Esophagus muscularis mucosa (tissue), 4 donors: Measurements from ENCODE around the gene NEMP2. TPM values are rescaled to one million over a fixed set of nuclear protein-coding genes. Genes with fewer than 3 reads are reported as not detected.
"Not testable (repeated sequence)": the region's sequence is repeated elsewhere in the genome, so short reads cannot be mapped to it uniquely, and the experiment has no call there.

Experiments
- DNase-seq: peaks from one replicate; pipeline ENCODE4 v3.0.0-alpha.2; 2017; ENCODE audit errors: extremely low spot score
- H3K27ac ChIP-seq, 4 donors: fragments of 200-600 bp; sonication (generic); replicated peaks in 1 of 4; 1 replicate in 3 of 4; 2 replicates in 1 of 4; pipeline ENCODE4 v1.5.1; 2016 to 2019; ENCODE audit warnings: mild to moderate bottlenecking in 1 of 4
- H3K27me3 ChIP-seq, 4 donors: fragments of 200-600 bp; sonication (generic); one replicate each; pipeline versions ENCODE4 v1.5.1 to v1.6.0; 2016 to 2019
- H3K36me3 ChIP-seq, 4 donors: fragments of 200-600 bp; sonication (generic); one replicate each; pipeline ENCODE4 v1.5.1; 2016 to 2019
- H3K4me1 ChIP-seq, 4 donors: fragments of 200-600 bp; sonication (generic); one replicate each; pipeline ENCODE4 v1.5.1; 2016 to 2019
- H3K4me3 ChIP-seq, 4 donors: fragments of 200-600 bp; sonication (generic); 1 replicate in 2 of 4; 2 replicates in 2 of 4; pipeline ENCODE4 v1.5.1; 2016 to 2019; ENCODE audit warnings: mild to moderate bottlenecking in 4 of 4, moderate library complexity in 1 of 4
- H3K9me3 ChIP-seq, 4 donors: fragments of 200-600 bp; sonication (generic); 1 replicate in 3 of 4; 2 replicates in 1 of 4; pipeline ENCODE4 v1.5.1; 2016 to 2019
- EP300 ChIP-seq: sonication (generic); formaldehyde crosslinking; IDR thresholded peaks from one replicate; pipeline ENCODE4 v1.6.1; 2017; ENCODE audit warnings: antibody characterized with exemption
- POLR2A ChIP-seq: fragments of 450-650 bp; IDR thresholded peaks from one replicate; pipeline ENCODE4 v1.6.1; 2017; ENCODE audit warnings: antibody characterized with exemption, moderate library complexity, mild to moderate bottlenecking, low read depth
- POLR2AphosphoS5 ChIP-seq, 2 donors: sonication (generic); formaldehyde crosslinking; IDR thresholded peaks; one replicate each; pipeline ENCODE4 v1.6.1; 2017; ENCODE audit warnings: antibody characterized with exemption in 2 of 2
- WGBS: methylation state at CpG from one replicate; pipeline ENCODE4 v1.1.5; 2018; 5-methylcytosine and 5-hydroxymethylcytosine counted together
- intact Hi-C: fragments of 100-400 bp; cut with DNase I; formaldehyde crosslinking; loops from one replicate; pipeline ENCODE4 v1.15.1; 2023
- total RNA-seq, 4 donors: library from RNA; depleted of rRNA; stranded (reverse); fragments of >200 nt; gene quantifications; one replicate each; pipeline versions ENCODE4 v1.1.0 to v1.2.1, GENCODE V29; 2016
- TF ChIP-seq, protein P1 (sequence below), 3 experiments: fragments of 200-600 bp in 2 of 3; fragments of 450-650 bp in 1 of 3; sonication (generic) in 2 of 3; IDR thresholded peaks; one replicate each; pipeline ENCODE4 v1.5.1; 2017 to 2019; ENCODE audit warnings: antibody characterized with exemption in 3 of 3, mild to moderate bottlenecking in 2 of 3, moderate library complexity in 1 of 3

Gene NEMP2
- total RNA-seq, 4 donors from 2014 or later: 2.5 to 5.7 (median 4.3) TPM

DNA sequence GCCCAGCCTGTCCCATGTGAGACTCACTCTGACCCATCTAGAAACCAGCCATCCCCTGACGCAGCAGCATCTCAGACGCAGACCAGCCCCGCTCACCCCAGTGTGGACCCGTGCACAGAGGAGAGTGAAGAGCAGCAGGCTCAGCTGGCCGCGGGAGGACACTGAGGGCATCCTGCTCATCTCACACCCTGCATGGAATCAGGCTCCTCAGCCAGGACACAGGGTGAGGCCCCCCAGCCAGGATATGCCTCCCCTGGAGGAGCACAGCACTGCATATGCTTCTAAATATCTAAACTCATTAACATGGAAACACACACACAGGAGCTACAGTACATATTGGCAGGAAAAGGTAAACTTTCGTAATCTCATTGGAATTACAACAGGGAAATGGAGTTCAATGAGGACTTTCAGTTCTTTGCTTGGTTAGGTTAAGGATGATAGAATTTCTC, 34.4 kb downstream of the NEMP2 start:
- TF ChIP-seq POLR2A (no peak), POLR2AphosphoS5 (IDR thresholded peaks at IDR 0.05) (no peak), EP300 (no peak)
- TF ChIP-seq, protein P1, sequence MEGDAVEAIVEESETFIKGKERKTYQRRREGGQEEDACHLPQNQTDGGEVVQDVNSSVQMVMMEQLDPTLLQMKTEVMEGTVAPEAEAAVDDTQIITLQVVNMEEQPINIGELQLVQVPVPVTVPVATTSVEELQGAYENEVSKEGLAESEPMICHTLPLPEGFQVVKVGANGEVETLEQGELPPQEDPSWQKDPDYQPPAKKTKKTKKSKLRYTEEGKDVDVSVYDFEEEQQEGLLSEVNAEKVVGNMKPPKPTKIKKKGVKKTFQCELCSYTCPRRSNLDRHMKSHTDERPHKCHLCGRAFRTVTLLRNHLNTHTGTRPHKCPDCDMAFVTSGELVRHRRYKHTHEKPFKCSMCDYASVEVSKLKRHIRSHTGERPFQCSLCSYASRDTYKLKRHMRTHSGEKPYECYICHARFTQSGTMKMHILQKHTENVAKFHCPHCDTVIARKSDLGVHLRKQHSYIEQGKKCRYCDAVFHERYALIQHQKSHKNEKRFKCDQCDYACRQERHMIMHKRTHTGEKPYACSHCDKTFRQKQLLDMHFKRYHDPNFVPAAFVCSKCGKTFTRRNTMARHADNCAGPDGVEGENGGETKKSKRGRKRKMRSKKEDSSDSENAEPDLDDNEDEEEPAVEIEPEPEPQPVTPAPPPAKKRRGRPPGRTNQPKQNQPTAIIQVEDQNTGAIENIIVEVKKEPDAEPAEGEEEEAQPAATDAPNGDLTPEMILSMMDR (IDR thresholded peaks at IDR 0.05): no peak
- intact Hi-C loops: no loop called here
- no peak for DNase-seq
- WGBS: 71% methylated on average over 5 of the region's 7 CpGs
- peaks cover 2 to 39% (median 17%) of the 10 kb centered on the region in 4 donors for H3K4me1 ChIP-seq
- H3K27ac ChIP-seq: peak overlapping the region in 3 of 4 donors; percentile 32 to 39 (median 34)
- H3K36me3 ChIP-seq: peaks cover 7 to 59% (median 34%) of the 10 kb centered on the region in 4 donors
- no peaks in the 10 kb centered on the region for H3K27me3 ChIP-seq
- no peak overlapping the region for H3K4me3 ChIP-seq
- H3K9me3 ChIP-seq: no peaks in the 10 kb centered on the region

DNA sequence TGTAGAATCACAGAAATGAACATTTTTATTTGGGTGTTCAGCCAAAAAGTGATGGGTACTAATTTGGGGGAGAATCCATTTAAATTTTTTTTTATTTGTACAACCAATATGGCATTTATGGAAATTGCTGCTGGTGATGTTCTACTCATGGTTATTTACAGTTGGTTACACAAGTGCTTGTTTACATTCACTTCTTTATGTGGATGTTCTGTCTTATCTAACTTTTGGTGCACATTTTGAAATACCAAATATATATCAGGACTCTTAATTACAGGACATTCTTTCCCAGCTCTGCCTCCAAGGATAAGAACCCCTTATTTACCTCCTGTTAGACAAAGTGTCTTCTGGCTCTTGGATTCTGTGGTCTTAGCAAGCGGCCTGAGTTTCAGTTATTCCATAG, 35.2 kb downstream of the NEMP2 start:
- intact Hi-C loops: no loop called here
- WGBS: 100% methylated on average over 1 of the region's 1 CpG
- no peaks in the 10 kb centered on the region for H3K9me3 ChIP-seq

DNA sequence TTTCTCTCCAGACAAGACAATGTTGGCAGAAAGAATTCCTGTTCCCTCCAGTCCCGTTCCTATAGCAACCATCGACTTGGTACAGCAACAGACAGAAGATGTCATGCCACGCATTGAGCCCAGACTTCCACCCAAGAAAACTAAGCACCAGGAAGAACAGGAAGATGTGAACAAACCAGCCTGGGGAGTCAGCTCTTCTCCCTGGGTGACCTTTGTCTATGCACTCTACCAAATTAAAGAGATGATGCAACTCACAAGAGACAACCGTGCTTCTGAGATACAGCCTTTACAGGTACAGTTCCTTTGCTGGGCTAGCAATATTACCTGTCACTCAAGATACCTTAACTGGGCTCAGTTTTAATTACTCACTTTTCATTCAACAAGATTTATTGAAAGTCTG, 37.1 kb downstream of the NEMP2 start:
- no peak overlapping the region for H3K4me3 ChIP-seq
- H3K36me3 ChIP-seq: peaks cover 0 to 33% (median 20%) of the 10 kb centered on the region in 4 donors

More for the DNA sequence above, 35.2 kb downstream of the NEMP2 start:
- TF ChIP-seq EP300 (no peak), POLR2A (no peak), POLR2AphosphoS5 (IDR thresholded peaks at IDR 0.05) (no peak)
- TF ChIP-seq, protein P1 (IDR thresholded peaks at IDR 0.05): no peak
- no peaks in the 10 kb centered on the region for H3K27me3 ChIP-seq
- DNase-seq: no peak
- H3K36me3 ChIP-seq: peaks cover 7 to 51% (median 29%) of the 10 kb centered on the region in 4 donors
- H3K4me1 ChIP-seq: peaks cover 2 to 39% (median 17%) of the 10 kb centered on the region in 4 donors
- H3K4me3 ChIP-seq: no peak overlapping the region
- no peak overlapping the region for H3K27ac ChIP-seq

DNA sequence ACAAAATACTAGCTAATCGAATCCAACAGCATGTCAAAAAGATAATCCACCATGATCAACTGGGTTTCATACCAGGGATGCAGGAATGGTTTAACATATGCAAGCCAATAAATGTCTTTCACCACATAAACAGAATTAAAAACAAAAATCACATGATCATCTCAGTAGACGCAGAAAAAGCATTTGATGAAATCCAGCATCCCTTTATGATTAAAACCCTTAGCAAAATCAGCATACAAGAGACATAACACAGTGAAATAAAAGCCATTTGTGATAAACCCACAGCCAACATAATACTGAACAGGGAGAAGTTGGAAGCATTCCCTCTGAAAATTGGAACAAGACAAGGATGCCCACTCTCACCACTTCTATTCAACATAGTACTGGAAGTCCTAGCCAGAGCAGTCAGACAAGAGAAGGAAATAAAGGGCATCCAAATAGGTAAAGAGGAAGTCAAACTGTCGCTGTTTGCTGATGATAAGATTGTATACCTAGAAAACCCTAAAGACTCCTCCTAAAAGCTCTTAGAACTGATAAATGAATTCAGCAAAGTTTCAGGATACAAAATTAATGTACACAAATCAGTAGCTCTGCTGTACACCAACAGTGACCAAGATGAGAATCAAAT, 39.8 kb downstream of the NEMP2 start:
- 86% methylated on average over 3 of the region's 3 CpGs for WGBS
- peaks cover 13 to 49% (median 28%) of the 10 kb centered on the region in 4 donors for H3K36me3 ChIP-seq

More for the DNA sequence above, 37.1 kb downstream of the NEMP2 start:
- WGBS: 67% methylated on average over 4 of the region's 4 CpGs
- intact Hi-C loops: no loop called here
- TF ChIP-seq POLR2AphosphoS5 (IDR thresholded peaks at IDR 0.05) (no peak), EP300 (no peak), POLR2A (no peak)
- TF ChIP-seq, protein P1 (IDR thresholded peaks at IDR 0.05): no peak
- H3K27ac ChIP-seq: no peak overlapping the region
- no peak for DNase-seq
- peaks cover 2 to 35% (median 17%) of the 10 kb centered on the region in 4 donors for H3K4me1 ChIP-seq
- H3K9me3 ChIP-seq: no peaks in the 10 kb centered on the region
- H3K27me3 ChIP-seq: no peaks in the 10 kb centered on the region

GRCh38 chr2:190493095-190493494, 41.4 kb downstream of the NEMP2 start:
- no peak overlapping the region for H3K27ac ChIP-seq
- intact Hi-C loops: no loop called here
- no peak for DNase-seq
- peaks cover 17 to 58% (median 32%) of the 10 kb centered on the region in 4 donors for H3K36me3 ChIP-seq
- no peaks in the 10 kb centered on the region for H3K27me3 ChIP-seq
- H3K4me1 ChIP-seq: peaks cover 0 to 7% (median 0%) of the 10 kb centered on the region in 4 donors
- no peaks in the 10 kb centered on the region for H3K9me3 ChIP-seq
- 65% methylated on average over 2 of the region's 2 CpGs for WGBS
- no peak overlapping the region for H3K4me3 ChIP-seq
- TF ChIP-seq, protein P1 (IDR thresholded peaks at IDR 0.05): no peak
- TF ChIP-seq POLR2AphosphoS5 (IDR thresholded peaks at IDR 0.05): no peak
- no peak for TF ChIP-seq EP300
- no peak for TF ChIP-seq POLR2A

More for the DNA sequence above, 39.8 kb downstream of the NEMP2 start:
- peaks cover 0 to 15% (median 0%) of the 10 kb centered on the region in 4 donors for H3K4me1 ChIP-seq
- DNase-seq, H3K27ac ChIP-seq, H3K27me3 ChIP-seq, H3K4me3 ChIP-seq, intact Hi-C loops, H3K9me3 ChIP-seq: not testable (repeated sequence)
